GM23338 (cell line): ENCODE measurements around the gene C1orf198.

ENCODE experiments used
- CREB1 ChIP-seq: fragments of 250-450 bp; sonication (Bioruptor Pico); IDR thresholded peaks from 2 replicates; pipeline ENCODE4 v1.5.0; 2020; ENCODE audit warnings: low read depth, mild to moderate bottlenecking, moderate library complexity
- EZH2 ChIP-seq: fragments of 200-600 bp; sonication (generic); IDR thresholded peaks from one replicate; pipeline ENCODE4 v1.8.0; 2017; ENCODE audit warnings: antibody characterized with exemption, mild to moderate bottlenecking, low read depth; ENCODE audit not compliant: unreplicated experiment
- EZH2phosphoT487 ChIP-seq: fragments of 200-600 bp; sonication (generic); IDR thresholded peaks from one replicate; pipeline ENCODE4 v1.8.1; 2018; ENCODE audit warnings: antibody characterized with exemption; ENCODE audit not compliant: unreplicated experiment
- JUNB ChIP-seq: IDR thresholded peaks from one replicate; pipeline ENCODE4 v1.6.1; 2016; ENCODE audit warnings: antibody characterized with exemption; ENCODE audit not compliant: unreplicated experiment
- POLR2AphosphoS5 ChIP-seq: IDR thresholded peaks from 2 replicates; pipeline ENCODE4 v1.6.1; 2016; ENCODE audit warnings: antibody characterized with exemption, low read depth
- STAT1 ChIP-seq: IDR thresholded peaks from one replicate; pipeline ENCODE4 v1.6.1; 2016; ENCODE audit warnings: antibody characterized with exemption; ENCODE audit not compliant: unreplicated experiment
- ZNF114 ChIP-seq: fragments of 250-450 bp; sonication (Bioruptor Pico); IDR thresholded peaks from 2 replicates; pipeline ENCODE4 v1.5.0; 2020; ENCODE audit warnings: mild to moderate bottlenecking, moderate library complexity
- ZNF462 ChIP-seq: fragments of 250-450 bp; sonication (Bioruptor Pico); IDR thresholded peaks from 2 replicates; pipeline ENCODE4 v1.5.0; 2020; ENCODE audit warnings: mild to moderate bottlenecking, moderate library complexity
- TF ChIP-seq, protein P1 (sequence below), 2 experiments: fragments of 200-600 bp in 1 of 2; sonication (generic) in 1 of 2; conservative IDR thresholded peaks; 2 replicates each; pipeline versions ENCODE4 v1.5.1 to v1.6.1; 2016 to 2017; ENCODE audit warnings: antibody characterized with exemption in 2 of 2, low read depth in 2 of 2, mild to moderate bottlenecking in 2 of 2, moderate library complexity in 1 of 2
- TF ChIP-seq, protein P2 (sequence below): IDR thresholded peaks from one replicate; pipeline ENCODE4 v1.6.1; 2018; ENCODE audit warnings: antibody characterized with exemption; ENCODE audit not compliant: unreplicated experiment

GRCh38 chr1:230822092-230822581, 46.2 kb downstream of the C1orf198 start:
- TF ChIP-seq, protein P1, sequence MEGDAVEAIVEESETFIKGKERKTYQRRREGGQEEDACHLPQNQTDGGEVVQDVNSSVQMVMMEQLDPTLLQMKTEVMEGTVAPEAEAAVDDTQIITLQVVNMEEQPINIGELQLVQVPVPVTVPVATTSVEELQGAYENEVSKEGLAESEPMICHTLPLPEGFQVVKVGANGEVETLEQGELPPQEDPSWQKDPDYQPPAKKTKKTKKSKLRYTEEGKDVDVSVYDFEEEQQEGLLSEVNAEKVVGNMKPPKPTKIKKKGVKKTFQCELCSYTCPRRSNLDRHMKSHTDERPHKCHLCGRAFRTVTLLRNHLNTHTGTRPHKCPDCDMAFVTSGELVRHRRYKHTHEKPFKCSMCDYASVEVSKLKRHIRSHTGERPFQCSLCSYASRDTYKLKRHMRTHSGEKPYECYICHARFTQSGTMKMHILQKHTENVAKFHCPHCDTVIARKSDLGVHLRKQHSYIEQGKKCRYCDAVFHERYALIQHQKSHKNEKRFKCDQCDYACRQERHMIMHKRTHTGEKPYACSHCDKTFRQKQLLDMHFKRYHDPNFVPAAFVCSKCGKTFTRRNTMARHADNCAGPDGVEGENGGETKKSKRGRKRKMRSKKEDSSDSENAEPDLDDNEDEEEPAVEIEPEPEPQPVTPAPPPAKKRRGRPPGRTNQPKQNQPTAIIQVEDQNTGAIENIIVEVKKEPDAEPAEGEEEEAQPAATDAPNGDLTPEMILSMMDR (conservative IDR thresholded peaks at IDR 0.05; ENCODE audit: low read depth in 2 of 2) = no peak
- TF ChIP-seq EZH2phosphoT487 = no peak
- TF ChIP-seq EZH2 = no peak
- no peak for TF ChIP-seq ZNF462
- no peak for TF ChIP-seq STAT1
- TF ChIP-seq, protein P2, sequence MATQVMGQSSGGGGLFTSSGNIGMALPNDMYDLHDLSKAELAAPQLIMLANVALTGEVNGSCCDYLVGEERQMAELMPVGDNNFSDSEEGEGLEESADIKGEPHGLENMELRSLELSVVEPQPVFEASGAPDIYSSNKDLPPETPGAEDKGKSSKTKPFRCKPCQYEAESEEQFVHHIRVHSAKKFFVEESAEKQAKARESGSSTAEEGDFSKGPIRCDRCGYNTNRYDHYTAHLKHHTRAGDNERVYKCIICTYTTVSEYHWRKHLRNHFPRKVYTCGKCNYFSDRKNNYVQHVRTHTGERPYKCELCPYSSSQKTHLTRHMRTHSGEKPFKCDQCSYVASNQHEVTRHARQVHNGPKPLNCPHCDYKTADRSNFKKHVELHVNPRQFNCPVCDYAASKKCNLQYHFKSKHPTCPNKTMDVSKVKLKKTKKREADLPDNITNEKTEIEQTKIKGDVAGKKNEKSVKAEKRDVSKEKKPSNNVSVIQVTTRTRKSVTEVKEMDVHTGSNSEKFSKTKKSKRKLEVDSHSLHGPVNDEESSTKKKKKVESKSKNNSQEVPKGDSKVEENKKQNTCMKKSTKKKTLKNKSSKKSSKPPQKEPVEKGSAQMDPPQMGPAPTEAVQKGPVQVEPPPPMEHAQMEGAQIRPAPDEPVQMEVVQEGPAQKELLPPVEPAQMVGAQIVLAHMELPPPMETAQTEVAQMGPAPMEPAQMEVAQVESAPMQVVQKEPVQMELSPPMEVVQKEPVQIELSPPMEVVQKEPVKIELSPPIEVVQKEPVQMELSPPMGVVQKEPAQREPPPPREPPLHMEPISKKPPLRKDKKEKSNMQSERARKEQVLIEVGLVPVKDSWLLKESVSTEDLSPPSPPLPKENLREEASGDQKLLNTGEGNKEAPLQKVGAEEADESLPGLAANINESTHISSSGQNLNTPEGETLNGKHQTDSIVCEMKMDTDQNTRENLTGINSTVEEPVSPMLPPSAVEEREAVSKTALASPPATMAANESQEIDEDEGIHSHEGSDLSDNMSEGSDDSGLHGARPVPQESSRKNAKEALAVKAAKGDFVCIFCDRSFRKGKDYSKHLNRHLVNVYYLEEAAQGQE = no peak
- TF ChIP-seq POLR2AphosphoS5 = no peak
- TF ChIP-seq CREB1 (CRISPR knock-in tag) = no peak
- TF ChIP-seq JUNB = no peak
- TF ChIP-seq ZNF114 (CRISPR knock-in tag) = no peak
